ENCODE data around the gene SLC25A1. TPM values are rescaled to one million over a fixed set of nuclear protein-coding genes. Genes with fewer than 3 reads are reported as not detected.

Gene SLC25A1
- total and polyA plus RNA-seq, 2 of the 8 experiments (the other 6 are each of a cell fraction or from before 2014, with no cell fraction given), result 110 to 148 TPM

DNA sequence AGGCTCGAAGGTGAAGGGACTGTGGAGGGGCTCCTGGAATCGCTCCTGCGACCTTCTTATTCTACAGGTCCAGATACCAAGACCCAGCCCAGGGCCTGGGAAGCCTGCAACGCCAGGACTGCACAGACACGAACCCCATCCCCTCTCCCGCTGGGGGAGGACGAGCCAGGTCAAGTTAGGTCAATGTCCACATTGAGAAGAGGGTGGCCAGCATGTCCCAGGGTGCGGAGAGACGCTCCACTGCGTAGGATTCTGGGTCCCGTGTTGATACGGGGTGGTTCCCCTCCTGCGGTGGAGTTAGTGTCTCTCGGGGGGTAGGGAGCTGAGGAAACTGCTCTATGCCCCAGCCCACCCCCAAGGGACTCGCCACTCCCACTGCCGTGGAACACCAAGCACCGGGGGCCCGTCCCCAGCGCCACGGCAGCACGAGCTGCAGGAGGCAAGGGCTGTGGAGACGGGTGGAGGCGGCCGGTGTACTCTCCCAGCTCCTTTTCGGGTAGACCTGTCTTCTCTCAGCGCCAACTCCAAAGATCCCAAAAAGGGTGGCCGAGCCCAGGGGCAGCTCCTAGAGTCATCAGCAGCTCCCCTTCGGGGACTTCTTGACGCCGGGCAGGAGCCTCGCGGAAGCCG is 30.0 kb downstream of the SLC25A1 start:
- ChIA-PET POLR2A (ENCODE audit: partially characterized antibody) (interaction anchor here (1.1 to 2.3 kb wide), 6 partner anchors 10 to 138 kb away, joined by 3 to 7 read pairs (median 4); partner anchors contain the start of gene DGCR2), CTCF (ENCODE audit: partially characterized antibody) (interaction anchor here (0.6 to 2.8 kb wide), 3 partner anchors 12 to 216 kb away, joined by 3 to 13 read pairs (median 3); partner anchors contain the start of gene SLC25A1)
- Histone ChIP-seq H3K14ac (ENCODE audit: insufficient read length) (no peak overlapping the region), H2BK120ac (replicated peaks; ENCODE audit: low read depth, low read length) (no peak overlapping the region), H3K9ac (replicated peaks in 1 of 4; ENCODE audit: extremely low read depth in 1 of 4, low read depth in 3 of 4, low read length in 3 of 4) (no peak overlapping the region), H3K4ac (replicated peaks; ENCODE audit: insufficient read length, low read depth, low read length) (peak overlapping the region; percentile 41), H3K27ac (ENCODE audit: low read depth, low read length) (no peak overlapping the region), H3K27me3 (replicated peaks in 1 of 4; ENCODE audit: control insufficient read depth in 3 of 4, extremely low read depth in 1 of 4, insufficient read depth in 3 of 4, low read length in 3 of 4) (peaks cover 52 to 71% (median 60%) of the 10 kb centered on the region in 4 experiments), H3K36me3 (ENCODE audit: control insufficient read depth in 2 of 4, insufficient read depth in 4 of 4, low read length in 3 of 4) (peaks cover 0 to 12% (median 0%) of the 10 kb centered on the region in 4 experiments; a peak in 1 of 8 replicates), H4K8ac (ENCODE audit: extremely low read depth, insufficient read depth, low read length) (peak overlapping the region; percentile 85), H2AFZ (ENCODE audit: low read length) (no peak overlapping the region), H3K4me2 (ENCODE audit: insufficient read depth in 1 of 2, low read depth in 2 of 2, low read length in 2 of 2) (peak overlapping the region; percentile 40 to 71), H4K5ac (ENCODE audit: insufficient read length, low read depth, low read length) (no peak overlapping the region), H3K18ac (ENCODE audit: extremely low read depth, low read length) (no peak overlapping the region), H4K20me1 (replicated peaks in 1 of 2; ENCODE audit: control insufficient read depth in 1 of 2, insufficient read depth in 2 of 2, low read length in 2 of 2) (peaks cover 2 to 11% of the 10 kb centered on the region in 2 experiments), H2BK15ac (ENCODE audit: low read length) (no peak overlapping the region), H4K91ac (replicated peaks; ENCODE audit: insufficient read length, low read length) (no peak overlapping the region), H3K79me1 (ENCODE audit: low read depth, low read length) (no peaks in the 10 kb centered on the region; the same call in 1 of the 2 replicates), H3K56ac (replicated peaks; ENCODE audit: insufficient read length, low read depth, low read length) (no peak overlapping the region), H3K23ac (ENCODE audit: insufficient read length) (no peak overlapping the region), H3K23me2 (ENCODE audit: low read depth, low read length) (peaks cover 12% of the 10 kb centered on the region; the same call in 1 of the 2 replicates), H2AK5ac (ENCODE audit: low read depth, low read length) (no peak overlapping the region), H3K9me3 (ENCODE audit: insufficient read depth in 2 of 2, low read depth in 1 of 2, low read length in 1 of 2) (0 out of 4 replicates have a peak, but pooled peaks cover 0 to 6% of the 10 kb centered on the region in 2 experiments), H3K79me2 (ENCODE audit: control insufficient read depth in 1 of 2, insufficient read depth in 2 of 2, low read length in 2 of 2) (peaks cover 0 to 7% of the 10 kb centered on the region in 2 experiments; a peak in 2 of 4 replicates), H2BK20ac (ENCODE audit: low read length) (no peak overlapping the region), H2BK12ac (ENCODE audit: low read depth, low read length) (no peak overlapping the region), H3K4me3 (ENCODE audit: extremely low read depth in 1 of 4, insufficient read depth in 2 of 4, low read depth in 3 of 4, low read length in 4 of 4) (peak overlapping the region in 2 of 4 experiments; percentile 3 to 53; a peak in 4 of 8 replicates), H2BK5ac (ENCODE audit: low read depth, low read length) (no peak overlapping the region), H3K4me1 (replicated peaks in 1 of 4; ENCODE audit: control insufficient read depth in 3 of 4, insufficient read depth in 4 of 4, low read length in 3 of 4) (peaks cover 0 to 12% (median 6%) of the 10 kb centered on the region in 4 experiments; a peak in 5 of 7 replicates)
- TF ChIP-seq SIRT6 (IDR thresholded peaks at IDR 0.05; ENCODE audit: low read length) (no peak), RXRA (IDR thresholded peaks at IDR 0.05; ENCODE audit: insufficient read depth, low read depth, low read length) (no peak), KDM4A (IDR thresholded peaks at IDR 0.05; ENCODE audit: low read depth, low read length, severe bottlenecking) (no peak), JUND (IDR thresholded peaks at IDR 0.05; ENCODE audit: low read length) (no peak), NANOG (IDR thresholded peaks at IDR 0.05; ENCODE audit: insufficient read depth, low read depth, low read length, poor library complexity, severe bottlenecking) (no peak), EP300 (IDR thresholded peaks at IDR 0.05; ENCODE audit: borderline replicate concordance in 1 of 2, low read depth in 2 of 2, low read length in 2 of 2) (no peak), JUN (IDR thresholded peaks at IDR 0.05; ENCODE audit: low read depth, low read length) (no peak)
- FAIRE-seq, result no peak
- WGBS, 2 experiments (ENCODE audit: extremely low coverage in 1 of 2, insufficient coverage in 1 of 2, insufficient read length in 1 of 2, insufficient replicate concordance in 2 of 2, low coverage in 1 of 2, low lambda C conversion rate in 2 of 2, missing lambda C conversion rate in 1 of 2), result 72% methylated on average over 33 of the region's 33 CpGs; no CpG with 5 or more reads in 1 of the 2 experiments
- DNase-seq (ENCODE audit: low read depth in 1 of 2, low spot score in 2 of 2), result no peak

Data from H1 (cell line).